Kidney glomerular epithelial cell (primary cell): ENCODE results near the gene MAP3K10.

ENCODE experiments used
- DNase-seq: peaks from one replicate; lab custom pipeline; 2025; lab: John Stamatoyannopoulos, UW

MAP3K10 gene

DNA sequence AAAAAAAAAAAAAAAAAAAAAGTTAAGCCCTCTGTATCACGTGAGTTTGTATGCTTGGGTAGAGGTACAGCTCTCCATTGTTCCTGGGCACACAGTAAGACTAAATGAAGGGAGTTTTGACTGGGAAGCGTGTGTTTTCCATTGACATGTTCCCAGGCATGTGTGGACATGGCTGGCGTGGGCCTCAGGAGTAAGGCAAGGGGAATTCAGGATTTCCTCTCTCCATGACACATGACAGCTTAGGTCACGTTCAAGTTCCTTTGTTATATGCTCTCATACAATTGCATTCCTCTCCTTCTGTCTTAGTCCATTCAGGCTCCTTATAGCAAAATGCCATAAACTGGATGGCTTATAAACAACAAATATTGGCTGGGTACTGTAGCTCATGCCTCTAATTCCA lies 17.1 kb upstream of the MAP3K10 start:
- DNase-seq = no peak

DNA sequence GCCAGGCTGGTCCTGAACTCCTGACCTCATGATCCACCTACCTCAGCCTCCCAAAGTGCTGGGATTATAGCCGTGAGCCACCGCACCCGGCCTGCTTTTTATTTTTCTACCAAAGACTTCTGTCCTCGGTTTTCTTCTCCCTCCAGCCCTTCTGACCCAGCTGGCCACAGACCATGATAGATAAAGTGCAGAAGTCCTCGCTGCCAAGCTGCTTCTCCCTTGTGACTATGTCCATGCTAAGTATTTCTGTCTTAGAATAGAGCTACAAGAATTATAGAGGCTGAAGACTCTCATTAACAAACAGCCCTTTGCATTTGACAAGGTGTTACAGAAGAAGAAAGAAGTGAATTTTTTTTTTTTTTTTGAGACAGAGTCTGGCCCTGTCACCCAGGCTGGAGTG lies 15.4 kb upstream of the MAP3K10 start:
- DNase-seq = no peak

DNA sequence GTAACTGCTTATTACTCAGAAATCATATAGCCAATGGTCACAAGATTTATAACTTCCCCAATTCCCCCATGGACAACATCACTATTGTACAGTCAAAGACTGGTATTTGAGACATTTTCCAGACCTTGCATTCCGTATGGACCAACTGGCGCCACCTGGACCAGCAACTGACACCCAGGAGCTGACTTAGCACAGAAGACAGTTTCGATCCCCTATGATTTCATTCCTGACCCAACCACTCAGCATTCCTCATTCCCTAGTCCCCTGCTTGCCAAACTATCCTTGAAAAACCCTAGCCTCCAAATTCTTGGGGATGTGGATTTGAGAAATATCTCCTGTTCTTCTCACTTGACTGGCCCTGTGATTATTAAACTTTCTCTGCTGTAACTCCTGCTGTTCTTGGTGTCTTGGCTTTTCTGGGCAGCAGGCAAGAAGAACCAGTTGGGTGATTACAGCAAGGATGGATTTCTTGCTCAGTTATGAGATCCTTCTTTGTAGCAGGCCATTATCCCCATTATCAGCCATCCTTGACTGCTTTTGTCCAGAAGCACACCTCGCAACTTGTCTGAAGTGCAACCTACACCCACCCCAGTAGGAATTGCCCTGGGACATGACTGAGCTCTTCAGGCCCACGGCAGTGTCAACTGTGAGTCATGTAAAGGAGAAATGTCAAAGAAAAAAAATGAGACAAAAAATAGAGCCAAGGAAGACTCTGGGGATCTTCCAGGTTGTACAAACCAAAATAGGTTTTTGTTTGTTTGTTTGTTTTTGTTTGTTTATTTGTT lies 13.7 kb upstream of the MAP3K10 start:
- no peak for DNase-seq

DNA sequence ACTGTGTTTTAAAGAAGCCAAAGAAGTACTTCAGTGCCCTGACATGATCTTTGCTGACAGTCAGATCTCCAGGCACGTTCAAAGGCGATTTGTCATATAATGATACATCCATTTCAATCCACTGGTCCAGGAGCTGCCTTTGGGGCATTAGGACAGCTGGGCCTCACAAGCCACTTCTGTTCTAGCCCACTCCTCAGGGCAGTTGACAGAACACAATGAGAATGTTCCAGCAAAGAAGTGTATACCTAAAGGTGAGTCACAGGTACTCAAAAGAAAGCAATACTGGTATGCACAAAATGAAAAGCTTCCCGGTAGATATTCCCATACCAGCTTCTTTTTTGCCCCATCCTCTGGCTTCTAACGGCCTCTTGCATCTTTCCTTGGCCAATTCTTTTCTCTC lies 12.5 kb upstream of the MAP3K10 start:
- no peak for DNase-seq

DNA sequence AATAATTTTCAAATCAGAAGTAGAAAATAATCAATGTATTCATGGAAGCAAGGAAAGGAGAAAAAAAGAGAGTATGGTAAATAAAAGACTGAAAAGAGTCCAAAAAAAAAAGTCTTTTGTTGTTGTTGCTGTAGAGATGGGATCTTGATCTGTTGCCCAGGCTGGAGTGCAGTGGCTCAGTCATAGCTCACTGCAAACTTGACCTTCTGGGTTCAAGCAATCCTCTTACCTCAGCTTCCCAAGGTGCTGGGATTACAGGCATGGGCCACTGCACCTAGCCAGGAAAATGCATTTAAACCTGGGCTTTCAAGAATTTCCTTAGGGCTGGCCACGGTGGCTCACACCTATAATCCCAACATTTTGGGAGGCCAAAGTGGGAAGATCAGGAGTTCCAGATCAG lies 7.0 kb upstream of the MAP3K10 start:
- DNase-seq = no peak

DNA sequence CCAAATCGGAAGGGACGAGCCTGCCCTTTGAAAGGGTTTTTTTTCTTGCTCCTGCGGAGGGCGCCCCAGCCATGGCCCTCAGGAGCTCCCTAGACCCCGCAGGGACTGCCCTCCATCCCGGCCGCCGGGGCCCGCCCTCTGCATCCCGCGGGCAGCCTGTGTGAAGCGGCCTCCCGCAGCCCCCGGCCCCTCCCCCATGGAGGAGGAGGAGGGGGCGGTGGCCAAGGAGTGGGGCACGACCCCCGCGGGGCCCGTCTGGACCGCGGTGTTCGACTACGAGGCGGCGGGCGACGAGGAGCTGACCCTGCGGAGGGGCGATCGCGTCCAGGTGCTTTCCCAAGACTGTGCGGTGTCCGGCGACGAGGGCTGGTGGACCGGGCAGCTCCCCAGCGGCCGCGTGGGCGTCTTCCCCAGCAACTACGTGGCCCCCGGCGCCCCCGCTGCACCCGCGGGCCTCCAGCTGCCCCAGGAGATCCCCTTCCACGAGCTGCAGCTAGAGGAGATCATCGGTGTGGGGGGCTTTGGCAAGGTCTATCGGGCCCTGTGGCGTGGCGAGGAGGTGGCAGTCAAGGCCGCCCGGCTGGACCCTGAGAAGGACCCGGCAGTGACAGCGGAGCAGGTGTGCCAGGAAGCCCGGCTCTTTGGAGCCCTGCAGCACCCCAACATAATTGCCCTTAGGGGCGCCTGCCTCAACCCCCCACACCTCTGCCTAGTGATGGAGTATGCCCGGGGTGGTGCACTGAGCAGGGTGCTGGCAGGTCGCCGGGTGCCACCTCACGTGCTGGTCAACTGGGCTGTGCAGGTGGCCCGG lies 815 bp downstream of the MAP3K10 start:
- DNase-seq = no peak

DNA sequence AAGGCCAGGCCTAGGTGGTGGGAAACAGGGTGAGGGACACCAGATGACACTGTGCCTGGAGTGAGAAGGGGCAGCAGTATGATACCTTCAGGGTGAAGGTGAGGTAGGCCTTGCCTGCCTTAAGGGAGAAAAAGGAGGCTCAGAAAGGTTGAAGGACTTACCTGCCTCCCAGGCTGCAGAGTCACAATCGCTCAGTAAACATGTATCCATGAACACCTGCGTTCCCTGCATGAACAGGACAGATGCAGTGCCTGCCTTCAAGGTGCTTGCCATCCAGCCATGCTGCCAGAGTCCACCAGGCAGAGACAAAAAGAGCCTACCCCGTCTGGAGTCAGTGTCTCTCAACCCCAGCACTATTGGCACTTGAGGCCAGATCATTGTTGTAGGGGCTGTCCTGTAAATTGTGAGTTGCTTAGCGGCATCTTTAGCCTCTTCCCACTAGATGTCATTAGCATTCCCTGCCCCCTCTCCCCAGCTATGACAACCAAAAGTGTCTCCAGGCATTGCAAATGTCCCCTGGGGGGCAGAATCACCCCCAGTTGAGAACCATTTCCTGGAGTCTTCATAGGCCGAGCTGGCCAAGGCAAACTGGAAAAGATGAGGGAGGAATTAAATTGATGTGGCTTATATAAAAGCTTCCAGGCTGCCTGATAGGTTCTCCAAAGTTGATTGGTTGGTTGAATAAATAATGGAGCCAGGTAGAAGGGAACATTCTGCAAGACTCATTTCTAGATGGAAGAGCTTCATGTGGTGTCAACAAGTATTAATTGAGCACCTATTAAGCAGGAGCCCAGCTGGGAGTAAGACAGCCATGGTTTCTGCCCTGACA lies 1.7 kb downstream of the MAP3K10 start:
- DNase-seq = no peak

DNA sequence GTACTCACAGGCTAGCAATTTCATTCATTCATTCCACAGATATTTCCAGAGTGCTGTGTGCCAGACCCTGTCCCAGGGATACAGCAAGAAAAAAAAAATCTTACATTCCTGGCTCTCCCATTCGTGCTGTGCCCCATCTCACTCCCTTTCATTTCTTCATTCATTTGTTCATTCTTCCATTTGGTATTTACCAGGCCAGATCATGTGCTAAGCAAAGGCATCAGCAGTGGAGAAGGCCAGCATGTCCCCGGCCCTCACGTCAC lies 2.3 kb downstream of the MAP3K10 start:
- DNase-seq = no peak

DNA sequence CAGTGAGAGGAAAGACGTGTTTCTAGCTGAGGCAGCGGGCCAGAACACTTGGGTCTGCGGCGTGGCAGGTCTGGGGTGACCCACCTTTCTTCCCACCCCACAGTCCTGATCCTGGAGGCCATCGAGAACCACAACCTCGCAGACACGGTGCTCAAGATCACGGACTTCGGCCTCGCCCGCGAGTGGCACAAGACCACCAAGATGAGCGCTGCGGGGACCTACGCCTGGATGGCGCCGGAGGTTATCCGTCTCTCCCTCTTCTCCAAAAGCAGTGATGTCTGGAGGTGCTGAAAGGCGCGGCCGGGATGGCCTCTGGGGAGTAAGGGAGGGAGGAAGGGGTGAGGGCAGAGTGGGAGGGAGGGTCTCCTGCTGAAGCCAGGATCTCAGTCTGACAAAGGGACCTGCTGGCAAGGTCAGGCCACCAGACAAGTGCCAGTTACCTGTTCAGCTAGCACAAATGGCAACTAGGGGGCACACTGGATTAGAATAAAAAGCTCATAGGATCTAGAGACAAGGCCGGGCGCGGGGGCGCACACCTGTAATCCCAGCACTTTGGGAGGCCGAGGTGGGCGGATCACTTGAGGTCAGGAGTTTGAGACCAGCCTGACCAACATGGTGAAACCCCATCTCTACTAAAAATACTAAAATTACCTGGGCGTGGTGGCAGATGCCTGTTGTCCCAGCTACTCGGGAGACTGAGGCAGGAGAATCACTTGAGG lies 7.2 kb downstream of the MAP3K10 start:
- DNase-seq = no peak

DNA sequence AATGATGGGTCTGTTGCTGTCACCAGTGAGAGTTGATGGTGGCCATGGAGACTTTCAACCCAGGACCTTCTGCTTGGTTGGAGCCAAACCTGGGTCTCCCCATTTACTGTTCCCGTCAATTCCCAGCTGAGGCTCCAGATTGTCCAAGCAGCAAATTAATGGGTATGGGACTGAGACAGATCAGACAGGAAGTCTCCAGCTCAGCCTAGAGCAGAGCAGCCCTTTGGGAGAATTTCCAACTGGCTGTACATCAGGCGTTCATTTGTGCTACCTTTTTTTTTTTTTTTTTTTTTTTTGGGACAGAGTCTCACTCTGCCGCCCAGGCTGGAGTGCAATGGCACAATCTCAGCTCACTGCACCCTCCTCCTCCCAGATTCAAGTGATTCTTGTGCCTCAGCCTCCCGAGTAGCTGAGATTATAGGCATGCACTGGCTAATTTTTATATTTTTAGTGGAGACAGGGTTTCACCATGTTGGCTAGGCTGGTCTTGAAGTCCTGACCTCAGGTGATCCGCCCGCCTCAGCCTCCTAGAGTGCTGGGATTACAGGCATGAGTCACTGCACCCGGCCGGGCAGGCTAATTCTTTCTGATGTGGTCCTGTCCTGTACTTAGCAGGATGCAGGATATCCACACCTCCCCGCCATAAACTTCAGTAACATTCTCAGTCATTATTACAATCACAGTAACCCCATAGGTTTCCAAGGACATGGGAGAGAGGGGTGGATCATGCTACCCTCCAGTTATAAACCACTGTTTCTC lies 9.3 kb downstream of the MAP3K10 start:
- no peak for DNase-seq

DNA sequence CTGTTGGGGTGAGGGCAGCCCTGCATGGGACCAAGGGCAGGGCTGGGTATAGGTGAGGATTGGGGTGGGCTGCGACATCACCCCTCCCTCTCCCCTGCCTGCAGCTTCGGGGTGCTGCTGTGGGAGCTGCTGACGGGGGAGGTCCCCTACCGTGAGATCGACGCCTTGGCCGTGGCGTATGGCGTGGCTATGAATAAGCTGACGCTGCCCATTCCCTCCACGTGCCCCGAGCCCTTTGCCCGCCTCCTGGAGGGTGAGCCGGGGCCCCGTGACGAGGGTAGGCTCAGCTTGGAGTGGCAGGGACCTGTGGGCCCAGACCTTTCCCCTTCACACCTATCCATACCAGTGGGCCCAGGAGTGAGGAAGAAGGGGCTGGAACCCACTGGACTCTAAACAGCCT lies 13.2 kb downstream of the MAP3K10 start:
- no peak for DNase-seq

DNA sequence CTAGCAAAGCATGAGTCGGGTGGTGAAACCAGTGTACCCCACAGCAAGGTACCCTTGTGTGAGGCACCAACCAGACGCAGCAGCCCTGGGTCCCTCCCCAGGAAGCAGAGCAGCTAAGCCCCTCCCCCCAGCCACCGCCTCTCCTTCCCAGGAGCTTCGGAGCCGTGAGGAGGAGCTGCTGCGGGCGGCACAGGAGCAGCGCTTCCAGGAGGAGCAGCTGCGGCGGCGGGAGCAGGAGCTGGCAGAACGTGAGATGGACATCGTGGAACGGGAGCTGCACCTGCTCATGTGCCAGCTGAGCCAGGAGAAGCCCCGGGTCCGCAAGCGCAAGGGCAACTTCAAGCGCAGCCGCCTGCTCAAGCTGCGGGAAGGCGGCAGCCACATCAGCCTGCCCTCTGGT lies 14.5 kb downstream of the MAP3K10 start:
- no peak for DNase-seq

DNA sequence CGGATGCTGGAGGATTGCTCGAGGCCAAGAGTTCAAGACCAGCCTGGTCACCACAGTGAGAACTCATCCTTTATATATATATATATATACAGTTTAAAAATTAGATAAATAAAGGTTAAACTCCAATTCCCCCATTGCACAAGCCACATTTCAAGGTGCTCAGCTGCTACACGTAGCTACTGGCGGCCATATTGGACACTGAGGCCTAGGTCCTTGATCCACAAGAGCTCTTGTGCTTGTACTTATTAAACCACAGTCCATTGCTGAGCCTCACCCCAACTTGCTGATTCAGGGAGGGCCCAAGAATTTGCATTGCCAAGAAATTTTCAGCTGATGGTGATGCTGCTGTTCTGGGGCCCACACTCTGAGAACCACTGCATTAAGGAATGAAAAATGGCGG lies 17.4 kb downstream of the MAP3K10 start:
- DNase-seq = no peak

DNA sequence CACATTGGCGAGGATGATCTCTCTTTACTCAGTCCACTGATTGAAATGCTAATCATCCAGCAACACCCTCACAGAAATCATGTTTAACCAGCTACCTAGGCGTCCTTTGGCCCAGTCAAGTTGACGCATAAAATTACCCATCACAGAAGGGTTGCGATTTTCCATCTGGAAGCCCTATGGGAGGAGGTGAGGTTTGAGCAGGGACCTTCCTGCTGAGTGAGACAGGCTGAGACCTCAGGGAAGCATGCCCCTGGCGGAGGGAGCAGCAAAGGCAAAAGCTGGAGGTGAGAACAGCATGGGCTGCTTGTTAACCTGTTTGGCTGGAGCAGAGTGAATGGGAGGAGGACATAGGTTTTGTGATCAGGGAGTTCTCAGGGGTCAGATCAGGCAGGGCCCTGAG lies 19.7 kb downstream of the MAP3K10 start:
- DNase-seq = no peak

DNA sequence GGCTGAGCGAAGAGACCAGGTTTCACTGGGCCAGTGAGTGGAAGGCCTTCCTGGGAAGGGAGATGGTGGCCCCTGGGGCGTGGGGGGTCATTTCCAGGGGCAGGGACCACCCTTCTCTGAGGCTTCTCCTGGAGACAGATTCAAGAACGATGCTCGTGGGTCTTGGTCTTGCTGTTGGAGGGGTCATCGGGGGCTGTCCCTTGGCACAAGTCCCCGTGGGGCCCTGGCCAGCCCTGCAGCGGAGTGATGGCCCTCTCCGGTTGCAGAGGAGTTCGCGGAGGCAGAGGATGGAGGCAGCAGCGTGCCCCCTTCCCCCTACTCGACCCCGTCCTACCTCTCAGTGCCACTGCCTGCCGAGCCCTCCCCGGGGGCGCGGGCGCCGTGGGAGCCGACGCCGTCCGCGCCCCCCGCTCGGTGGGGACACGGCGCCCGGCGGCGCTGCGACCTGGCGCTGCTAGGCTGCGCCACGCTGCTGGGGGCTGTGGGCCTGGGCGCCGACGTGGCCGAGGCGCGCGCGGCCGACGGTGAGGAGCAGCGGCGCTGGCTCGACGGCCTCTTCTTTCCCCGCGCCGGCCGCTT lies 22.1 kb downstream of the MAP3K10 start:
- no peak for DNase-seq

DNA sequence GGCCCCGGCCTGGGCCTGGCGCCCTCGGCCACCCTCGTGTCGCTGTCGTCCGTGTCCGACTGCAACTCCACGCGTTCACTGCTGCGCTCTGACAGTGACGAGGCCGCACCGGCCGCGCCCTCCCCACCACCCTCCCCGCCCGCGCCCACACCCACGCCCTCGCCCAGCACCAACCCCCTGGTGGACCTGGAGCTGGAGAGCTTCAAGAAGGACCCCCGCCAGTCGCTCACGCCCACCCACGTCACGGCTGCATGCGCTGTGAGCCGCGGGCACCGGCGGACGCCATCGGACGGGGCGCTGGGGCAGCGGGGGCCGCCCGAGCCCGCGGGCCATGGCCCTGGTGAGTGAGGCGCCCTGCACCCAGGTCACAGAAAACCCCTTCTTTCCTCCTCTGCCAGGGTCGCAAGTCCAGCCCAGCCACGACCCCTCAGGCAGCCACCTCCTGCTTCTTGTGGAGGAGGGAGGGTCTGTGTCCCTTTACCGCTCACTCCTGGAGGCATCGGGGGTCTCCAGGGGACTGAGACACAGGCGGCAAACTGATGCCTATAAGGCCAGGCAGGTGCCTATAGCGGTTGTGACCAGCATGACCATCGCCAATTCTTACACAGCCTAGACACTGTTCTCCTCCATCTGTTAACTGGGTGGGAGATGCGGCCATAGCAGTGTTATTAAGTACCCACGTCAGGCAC lies 22.8 kb downstream of the MAP3K10 start:
- no peak for DNase-seq

DNA sequence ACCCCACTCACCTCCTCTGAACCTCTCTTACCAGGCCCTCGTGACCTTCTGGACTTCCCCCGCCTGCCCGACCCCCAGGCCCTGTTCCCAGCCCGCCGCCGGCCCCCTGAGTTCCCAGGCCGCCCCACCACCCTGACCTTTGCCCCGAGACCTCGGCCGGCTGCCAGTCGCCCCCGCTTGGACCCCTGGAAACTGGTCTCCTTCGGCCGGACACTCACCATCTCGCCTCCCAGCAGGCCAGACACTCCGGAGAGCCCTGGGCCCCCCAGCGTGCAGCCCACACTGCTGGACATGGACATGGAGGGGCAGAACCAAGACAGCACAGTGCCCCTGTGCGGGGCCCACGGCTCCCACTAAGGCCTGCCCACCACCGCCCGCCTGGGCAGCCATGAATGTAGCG lies 23.7 kb downstream of the MAP3K10 start:
- DNase-seq = no peak

DNA sequence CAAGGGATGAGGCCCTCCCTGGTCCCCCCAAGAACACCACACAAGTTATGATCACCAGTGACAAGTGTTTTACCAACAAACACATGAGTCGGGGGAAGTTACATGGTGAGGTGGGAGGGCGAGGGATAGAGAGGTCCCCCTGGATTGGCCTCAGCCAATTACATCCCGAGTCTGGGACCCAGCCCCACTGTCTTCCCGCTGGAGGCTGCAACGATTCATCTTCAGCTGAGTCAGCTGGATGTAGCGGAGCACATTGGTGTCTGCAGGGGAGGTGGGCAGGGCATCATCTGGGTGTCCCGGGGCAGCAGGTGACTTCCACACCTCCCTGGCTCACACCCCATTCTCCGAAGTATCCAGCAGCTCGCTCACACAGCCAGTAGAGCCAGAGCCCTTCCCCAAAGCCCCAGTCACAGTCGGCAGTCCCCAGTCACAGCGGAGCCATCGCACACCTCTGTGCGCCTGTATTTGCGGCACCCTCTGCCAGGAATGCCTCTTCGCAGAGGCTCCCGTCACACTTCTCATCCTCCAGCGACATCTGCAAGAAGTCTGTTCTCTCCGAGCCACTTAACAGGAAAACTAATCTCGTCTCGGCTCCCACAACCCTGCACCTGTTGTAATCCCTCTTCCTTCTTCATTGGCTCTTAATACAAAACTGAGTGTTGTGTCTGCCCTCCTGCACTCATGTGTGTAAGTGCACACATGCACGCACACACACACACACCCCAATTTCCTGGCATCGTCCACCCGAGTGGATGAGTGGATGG lies 25.0 kb downstream of the MAP3K10 start:
- DNase-seq = no peak

DNA sequence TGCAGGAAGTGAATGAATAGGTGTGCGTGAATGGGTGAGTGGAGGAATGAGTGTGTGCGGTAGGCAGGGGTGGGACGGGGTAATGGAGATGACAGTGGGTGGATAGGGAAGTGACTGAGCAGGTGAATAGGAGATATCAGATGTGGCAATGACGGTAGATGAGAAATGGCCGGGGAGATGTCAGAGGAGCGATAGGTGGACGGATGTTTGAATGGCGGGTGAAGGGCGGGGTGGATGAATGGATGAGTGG lies 25.5 kb downstream of the MAP3K10 start:
- DNase-seq = no peak
